Testis (tissue), 3 donors: ENCODE results near the gene DDAH1. TPM values are rescaled to one million over a fixed set of nuclear protein-coding genes. Genes with fewer than 3 reads are reported as not detected.

Source experiments
- DNase-seq: peaks from one replicate; pipeline ENCODE4 v3.0.0-alpha.2; 2019
- H3K27ac ChIP-seq, 2 donors: fragments of 200-600 bp; sonication (generic); one replicate each; pipeline ENCODE4 v1.5.1; 2019
- H3K27me3 ChIP-seq: fragments of 200-600 bp; sonication (generic); one replicate; pipeline ENCODE4 v1.5.1; 2019
- H3K36me3 ChIP-seq: fragments of 200-600 bp; sonication (generic); one replicate; pipeline ENCODE4 v1.5.1; 2017; ENCODE audit warnings: low read depth; ENCODE audit errors: missing control alignments
- H3K4me1 ChIP-seq: fragments of 200-600 bp; sonication (generic); one replicate; pipeline ENCODE4 v1.5.1; 2019
- H3K4me3 ChIP-seq, 2 donors: fragments of 200-600 bp; sonication (generic); one replicate each; pipeline ENCODE4 v1.5.1; 2017 to 2019
- H3K9me3 ChIP-seq: fragments of 200-600 bp; sonication (generic); one replicate; pipeline ENCODE4 v1.5.1; 2017
- CTCF ChIP-seq, 3 experiments: fragments of 450-650 bp in 2 of 3; fragments of 200-600 bp in 1 of 3; sonication (generic) in 1 of 3; IDR thresholded peaks; one replicate each; pipeline ENCODE4 v1.5.1; 2016 to 2019; ENCODE audit warnings: antibody characterized with exemption in 3 of 3, mild to moderate bottlenecking in 2 of 3, moderate library complexity in 1 of 3
- POLR2A ChIP-seq: fragments of 450-650 bp; IDR thresholded peaks from one replicate; pipeline ENCODE4 v1.6.1; 2017; ENCODE audit warnings: antibody characterized with exemption, mild to moderate bottlenecking, moderate library complexity
- WGBS, 2 donors: methylation state at CpG; one replicate each; pipeline ENCODE4 v1.1.5; 2018; 5-methylcytosine and 5-hydroxymethylcytosine counted together
- intact Hi-C: fragments of 100-400 bp; cut with DNase I; formaldehyde crosslinking; loops from one replicate; pipeline ENCODE4 v1.15.1; 2023; ENCODE audit warnings: low total_unique reads
- polyA plus RNA-seq: library from polyadenylated mRNA; stranded (reverse); fragments of 350-450 nt; fragmentation: Illumina TruSeq; extraction: RNeasy Lipid Tissue Mini Kit (QIAGEN cat#74804); gene quantifications from one replicate; pipeline ENCODE4 v1.2.3, GENCODE V29; 2014; ENCODE audit warnings: low read depth, low replicate concordance; ENCODE audit not compliant: insufficient read depth
- total RNA-seq, 2 donors: library from RNA; depleted of rRNA; stranded (reverse); fragments of >200 nt; gene quantifications; one replicate each; pipeline ENCODE4 v1.2.3, GENCODE V29; 2016

Gene DDAH1
- total and polyA plus RNA-seq, 3 donors from 2014 or later = 45.3 to 71.3 (median 54.3) TPM

GRCh38 chr1:85328713-85329397, 136.1 kb downstream of the DDAH1 start:
- 54 to 68% methylated on average over 3 of the region's 3 CpGs for WGBS, 2 donors
- TF ChIP-seq POLR2A = no peak
- no peak for TF ChIP-seq CTCF (IDR thresholded peaks at IDR 0.05)
- no peaks in the 10 kb centered on the region for H3K36me3 ChIP-seq
- intact Hi-C loops = no loop called here
- no peaks in the 10 kb centered on the region for H3K27me3 ChIP-seq
- DNase-seq = no peak
- no peaks in the 10 kb centered on the region for H3K4me1 ChIP-seq
- H3K4me3 ChIP-seq = no peak overlapping the region
- H3K9me3 ChIP-seq = no peaks in the 10 kb centered on the region
- no peak overlapping the region for H3K27ac ChIP-seq

GRCh38 chr1:85327759-85328158, 137.2 kb downstream of the DDAH1 start:
- Histone ChIP-seq H3K27ac (no peak overlapping the region), H3K27me3 (no peaks in the 10 kb centered on the region), H3K4me3 (no peak overlapping the region), H3K4me1 (no peaks in the 10 kb centered on the region), H3K9me3 (no peaks in the 10 kb centered on the region), H3K36me3 (no peaks in the 10 kb centered on the region)
- WGBS, 2 donors = 82 to 84% methylated on average over 2 of the region's 2 CpGs
- no peak for DNase-seq
- no peak for TF ChIP-seq CTCF (IDR thresholded peaks at IDR 0.05)
- no peak for TF ChIP-seq POLR2A
- intact Hi-C loops = no loop called here

- no peaks in the 10 kb centered on the region for H3K9me3 ChIP-seq
- no peak overlapping the region for H3K4me3 ChIP-seq
- TF ChIP-seq POLR2A = no peak
- TF ChIP-seq CTCF (IDR thresholded peaks at IDR 0.05) = no peak
- no peak overlapping the region for H3K27ac ChIP-seq
- no peak for DNase-seq
- intact Hi-C loops = no loop called here
- no peaks in the 10 kb centered on the region for H3K4me1 ChIP-seq
- no peaks in the 10 kb centered on the region for H3K36me3 ChIP-seq
- H3K27me3 ChIP-seq = no peaks in the 10 kb centered on the region
- WGBS, 2 donors = 96 to 97% methylated on average over 5 of the region's 5 CpGs
These were observed 138.1 kb downstream of the DDAH1 start for GRCh38 chr1:85326851-85327250.

GRCh38 chr1:85326336-85326735, 138.6 kb downstream of the DDAH1 start:
- H3K36me3 ChIP-seq = no peaks in the 10 kb centered on the region
- no peak for DNase-seq
- H3K27me3 ChIP-seq = no peaks in the 10 kb centered on the region
- TF ChIP-seq POLR2A (no peak), CTCF (IDR thresholded peaks at IDR 0.05) (no peak)
- no peak overlapping the region for H3K4me3 ChIP-seq
- no peaks in the 10 kb centered on the region for H3K9me3 ChIP-seq
- no peaks in the 10 kb centered on the region for H3K4me1 ChIP-seq
- 70 to 75% methylated on average over 2 of the region's 2 CpGs for whole genome bisulfite sequencing, 2 donors
- no peak overlapping the region for H3K27ac ChIP-seq
- intact Hi-C loops = no loop called here

- H3K4me3 ChIP-seq = no peak overlapping the region
- TF ChIP-seq POLR2A (no peak), CTCF (IDR thresholded peaks at IDR 0.05) (no peak)
- intact Hi-C loops = no loop called here
- no peaks in the 10 kb centered on the region for H3K4me1 ChIP-seq
- no peak overlapping the region for H3K27ac ChIP-seq
- no peaks in the 10 kb centered on the region for H3K27me3 ChIP-seq
- no peak for DNase-seq
- no peaks in the 10 kb centered on the region for H3K36me3 ChIP-seq
- H3K9me3 ChIP-seq = no peaks in the 10 kb centered on the region
These were observed 139.0 kb downstream of the DDAH1 start for GRCh38 chr1:85325920-85326319.
